PC-9 (cell line): ENCODE measurements around the gene TPRG1.

Experiments used
- EZH2 ChIP-seq: fragments of 200-600 bp; sonication (generic); IDR thresholded peaks from 2 replicates; pipeline ENCODE4 v1.8.0; 2017; ENCODE audit warnings: antibody characterized with exemption, low read depth
- TF ChIP-seq, protein P1 (sequence below): fragments of 200-600 bp; sonication (generic); conservative IDR thresholded peaks from 2 replicates; pipeline ENCODE4 v1.6.1; 2017; ENCODE audit warnings: mixed run types, antibody characterized with exemption, mild to moderate bottlenecking, moderate library complexity

DNA sequence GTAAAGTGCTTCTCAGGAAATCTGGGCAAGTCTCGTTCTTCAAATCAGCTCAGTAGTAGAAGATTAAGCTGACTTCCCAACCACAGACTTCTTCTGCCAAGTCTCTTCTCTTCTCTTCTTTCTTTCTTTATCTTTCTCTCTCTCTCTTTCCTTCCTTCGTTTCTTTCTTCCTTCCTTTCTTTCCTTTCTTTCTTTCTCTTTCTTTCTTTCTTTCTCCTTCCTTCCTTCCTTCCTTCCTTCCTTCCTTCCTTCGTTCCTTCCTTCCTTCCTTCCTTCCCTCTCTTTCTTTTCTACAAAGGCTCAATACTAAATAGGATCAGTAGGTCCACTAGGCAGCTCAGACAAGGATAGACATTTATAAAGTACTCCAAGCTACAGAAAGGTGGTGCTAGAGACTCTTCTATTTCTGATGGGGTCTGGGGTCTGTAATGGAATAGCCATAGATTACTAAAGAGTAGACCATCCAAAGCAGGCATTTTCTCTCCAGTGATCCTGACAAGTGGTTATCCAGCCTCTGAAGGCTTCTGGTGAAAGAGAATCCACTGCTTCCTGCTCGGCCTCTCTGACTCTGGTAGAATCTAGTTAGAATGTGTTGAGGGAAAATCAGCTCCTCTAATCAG is 100.8 kb downstream of the TPRG1 start:
- TF ChIP-seq, protein P1, sequence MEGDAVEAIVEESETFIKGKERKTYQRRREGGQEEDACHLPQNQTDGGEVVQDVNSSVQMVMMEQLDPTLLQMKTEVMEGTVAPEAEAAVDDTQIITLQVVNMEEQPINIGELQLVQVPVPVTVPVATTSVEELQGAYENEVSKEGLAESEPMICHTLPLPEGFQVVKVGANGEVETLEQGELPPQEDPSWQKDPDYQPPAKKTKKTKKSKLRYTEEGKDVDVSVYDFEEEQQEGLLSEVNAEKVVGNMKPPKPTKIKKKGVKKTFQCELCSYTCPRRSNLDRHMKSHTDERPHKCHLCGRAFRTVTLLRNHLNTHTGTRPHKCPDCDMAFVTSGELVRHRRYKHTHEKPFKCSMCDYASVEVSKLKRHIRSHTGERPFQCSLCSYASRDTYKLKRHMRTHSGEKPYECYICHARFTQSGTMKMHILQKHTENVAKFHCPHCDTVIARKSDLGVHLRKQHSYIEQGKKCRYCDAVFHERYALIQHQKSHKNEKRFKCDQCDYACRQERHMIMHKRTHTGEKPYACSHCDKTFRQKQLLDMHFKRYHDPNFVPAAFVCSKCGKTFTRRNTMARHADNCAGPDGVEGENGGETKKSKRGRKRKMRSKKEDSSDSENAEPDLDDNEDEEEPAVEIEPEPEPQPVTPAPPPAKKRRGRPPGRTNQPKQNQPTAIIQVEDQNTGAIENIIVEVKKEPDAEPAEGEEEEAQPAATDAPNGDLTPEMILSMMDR, result peak; percentile 61
- TF ChIP-seq EZH2, result no peak
